ENCODE results near the gene TMEM129. TPM values are rescaled to one million over a fixed set of nuclear protein-coding genes. Genes with fewer than 3 reads are reported as not detected.

The TMEM129 gene
- total RNA-seq, 2 donors from 2014 or later, result 20.4 to 22.1 TPM

- ATAC-seq (replicated peaks in 1 of 2) (no peak), DNase-seq (no peak)
- Mint-ChIP-seq H3K36me3 (ENCODE audit: insufficient read depth in 2 of 2) (no peaks in the 10 kb centered on the region), H3K27me3 (ENCODE audit: low read depth) (no peaks in the 10 kb centered on the region), H3K27ac (no peak overlapping the region), H3K4me1 (ENCODE audit: low read depth) (no peaks in the 10 kb centered on the region), H3K9me3 (no peaks in the 10 kb centered on the region), H3K4me3 (no peak overlapping the region)
Measured at GRCh38 chr4:1667273-1667672, 53.9 kb downstream of the TMEM129 start.

DNA sequence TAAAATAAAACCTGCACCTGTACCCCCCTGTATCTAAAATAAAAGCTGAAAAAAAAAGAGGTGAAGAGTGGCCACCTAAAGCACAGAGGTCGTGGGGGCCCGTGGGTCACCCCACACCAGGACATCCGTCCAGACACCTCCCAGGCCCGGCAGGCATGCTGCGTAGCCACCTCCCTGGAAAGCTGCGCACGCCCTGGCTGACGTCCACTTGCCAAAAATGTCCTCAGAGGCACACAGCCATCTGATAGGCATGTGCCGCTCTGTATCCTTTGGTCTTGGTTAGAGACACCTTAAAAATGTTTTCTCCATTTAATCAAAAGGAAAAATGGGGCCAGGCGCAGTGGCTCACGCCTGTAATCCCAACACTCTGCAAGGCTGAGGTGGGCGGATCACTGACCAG, 54.7 kb downstream of the TMEM129 start:
- no peaks in the 10 kb centered on the region for H3K27me3 Mint-ChIP-seq (ENCODE audit: low read depth)
- H3K9me3 Mint-ChIP-seq, result no peaks in the 10 kb centered on the region
- no peak overlapping the region for H3K4me3 Mint-ChIP-seq
- DNase-seq, result no peak
- H3K27ac Mint-ChIP-seq, result no peak overlapping the region
- no peaks in the 10 kb centered on the region for H3K36me3 Mint-ChIP-seq (ENCODE audit: insufficient read depth in 2 of 2)
- ATAC-seq (replicated peaks in 1 of 2), result no peak
- H3K4me1 Mint-ChIP-seq (ENCODE audit: low read depth), result no peaks in the 10 kb centered on the region

Other genes starting within 250 kb of the TMEM129 start
- 1 to 10 TPM; 1.4 to 4.0 TPM for gene FAM53A, start 37.0 kb downstream of the TMEM129 start, total RNA-seq
- 10 to 100 TPM; 56.4 to 63.1 TPM for gene SLBP, start 9.0 kb downstream of the TMEM129 start, total RNA-seq
- gene TACC3, start 198 bp upstream of the TMEM129 start, total RNA-seq, result 100 to 1,000 TPM; 172 to 206 TPM
- under 1 TPM in 1 of 2 donors, not detected in 1; 0.36 TPM for gene FGFR3, start 72.0 kb upstream of the TMEM129 start, total RNA-seq
- gene LETM1, start 134.8 kb upstream of the TMEM129 start, total RNA-seq, result 10 to 100 TPM; 28.2 to 40.3 TPM
- 100 to 1,000 TPM; 232 to 268 TPM for gene NSD2, start 150.1 kb upstream of the TMEM129 start, total RNA-seq